ENCODE data around the gene EEIG1. TPM values are rescaled to one million over a fixed set of nuclear protein-coding genes. Genes with fewer than 3 reads are reported as not detected.
A peak's percentile ranks its signal among the peaks of the same experiment; 100 is the strongest.

The EEIG1 gene
- total and polyA plus RNA-seq, 2 of the 4 experiments (the other 2 are of a cell fraction) = 1.1 to 23.2 TPM

DNA sequence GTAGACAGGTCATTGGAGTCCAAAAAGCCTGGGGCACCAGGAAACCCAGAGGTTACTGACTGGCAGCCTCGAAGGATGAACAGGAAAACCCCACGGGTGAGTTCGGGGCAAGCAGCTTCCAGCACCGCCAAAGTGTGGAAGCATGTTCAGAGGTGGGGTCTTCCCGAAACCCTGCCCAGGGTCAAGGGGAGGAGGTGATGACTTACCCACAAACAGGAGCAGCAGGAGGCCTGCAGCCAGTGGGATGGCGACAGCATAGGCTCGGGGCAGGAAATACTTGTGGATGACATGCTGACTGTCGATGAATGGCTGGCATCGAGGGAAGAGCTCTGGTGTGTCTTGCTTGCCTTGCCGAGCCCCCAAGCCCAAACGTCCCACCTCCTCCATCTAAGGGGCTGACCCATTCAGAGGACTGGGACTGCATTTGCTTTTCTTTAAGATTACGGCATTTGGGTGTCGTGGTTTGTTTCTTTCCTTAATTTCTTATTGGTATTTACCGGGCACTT is 44.4 kb downstream of the EEIG1 start:
- Histone ChIP-seq H3K9ac (ENCODE audit: low read depth, low read length) (peak overlapping the region; percentile 85; the same call in 1 of the 2 replicates), H3K9me1 (ENCODE audit: insufficient read depth, low read length) (peaks cover 34% of the 10 kb centered on the region), H4K20me1 (ENCODE audit: insufficient read depth, low read length) (peaks cover 24% of the 10 kb centered on the region), H2BK120ac (ENCODE audit: low read depth, low read length) (no peak overlapping the region), H3K9me3 (ENCODE audit: control insufficient read depth, insufficient read depth, low read length) (no peaks in the 10 kb centered on the region), H3K79me1 (ENCODE audit: low read depth in 1 of 2, low read length in 2 of 2) (peaks cover 16 to 45% of the 10 kb centered on the region in 2 experiments; a peak in 3 of 4 replicates), H3K4me1 (ENCODE audit: control insufficient read depth, insufficient read depth, low read length) (peaks cover 20% of the 10 kb centered on the region), H2AK5ac (ENCODE audit: low read depth, low read length) (peak overlapping the region; percentile 33; the same call in 1 of the 2 replicates), H4K5ac (ENCODE audit: low read depth, low read length) (no peak overlapping the region), H4K8ac (ENCODE audit: low read depth in 2 of 2, low read length in 2 of 2) (no peak overlapping the region), H3K4me2 (ENCODE audit: low read depth, low read length) (peak overlapping the region; percentile 93), H3K56ac (ENCODE audit: extremely low read depth, insufficient read depth, low read length) (no peak overlapping the region), H3K23ac (ENCODE audit: low read depth, low read length) (peak overlapping the region; percentile 97), H3K27me3 (ENCODE audit: control insufficient read depth, insufficient read depth, low read length) (no peaks in the 10 kb centered on the region), H2AK9ac (replicated peaks; ENCODE audit: low read depth, low read length, poor library complexity) (peak overlapping the region; percentile 99), H2BK5ac (ENCODE audit: low read depth, low read length, poor library complexity, severe bottlenecking) (no peak overlapping the region), H3K27ac (ENCODE audit: insufficient read depth, low read length) (no peak overlapping the region), H2AFZ (replicated peaks; ENCODE audit: low read length, poor library complexity) (no peak overlapping the region), H3K18ac (ENCODE audit: low read depth, low read length) (no peak overlapping the region), H2BK15ac (ENCODE audit: low read depth, low read length) (no peak overlapping the region), H3K14ac (replicated peaks; ENCODE audit: low read depth, low read length) (peak overlapping the region; percentile 92; the same call in 1 of the 2 replicates), H4K91ac (ENCODE audit: insufficient read depth, low read depth, low read length) (no peak overlapping the region), H3K36me3 (ENCODE audit: control insufficient read depth, insufficient read depth, low read length) (peaks cover 9% of the 10 kb centered on the region), H3K4me3 (ENCODE audit: insufficient read depth, low read depth, low read length) (peak overlapping the region; percentile 71; the same call in 1 of the 2 replicates), H2BK20ac (ENCODE audit: low read depth, low read length) (no peak overlapping the region), H3K4ac (ENCODE audit: low read depth, low read length) (peak overlapping the region; percentile 83)
- in situ Hi-C loops (cut with MboI; ENCODE audit: low sequenced_read_pairs) = loop anchor here (5.0 kb wide), 1 partner anchor 161 kb away; no protein-coding TSS in a partner anchor
- ChIA-PET POLR2A (ENCODE audit: unreplicated experiment) (no interaction called here), CTCF (interaction anchor here (1.4 kb wide), 1 partner anchor 181 kb away, joined by 4 read pairs; no protein-coding TSS in a partner anchor)
- TF ChIP-seq NFE2L2 (IDR thresholded peaks at IDR 0.05; ENCODE audit: low read depth, low read length) (no peak), SMC3 (IDR thresholded peaks at IDR 0.05; ENCODE audit: low read depth, low read length) (no peak), MAZ (IDR thresholded peaks at IDR 0.05; ENCODE audit: borderline replicate concordance, low read depth, low read length) (no peak), POLR2A (IDR thresholded peaks at IDR 0.05; ENCODE audit: low read depth, low read length) (no peak), RAD21 (IDR thresholded peaks at IDR 0.05; ENCODE audit: low read length) (no peak), FOS (IDR thresholded peaks at IDR 0.05; ENCODE audit: low read depth, low read length) (no peak), MXI1 (IDR thresholded peaks at IDR 0.05; ENCODE audit: borderline replicate concordance, low read depth, low read length) (no peak), BHLHE40 (IDR thresholded peaks at IDR 0.05; ENCODE audit: low read depth, low read length) (no peak), RFX5 (IDR thresholded peaks at IDR 0.05; ENCODE audit: low read depth, low read length) (no peak), CEBPB (IDR thresholded peaks at IDR 0.05; ENCODE audit: low read depth, low read length) (no peak)
- TF ChIP-seq, protein P1, sequence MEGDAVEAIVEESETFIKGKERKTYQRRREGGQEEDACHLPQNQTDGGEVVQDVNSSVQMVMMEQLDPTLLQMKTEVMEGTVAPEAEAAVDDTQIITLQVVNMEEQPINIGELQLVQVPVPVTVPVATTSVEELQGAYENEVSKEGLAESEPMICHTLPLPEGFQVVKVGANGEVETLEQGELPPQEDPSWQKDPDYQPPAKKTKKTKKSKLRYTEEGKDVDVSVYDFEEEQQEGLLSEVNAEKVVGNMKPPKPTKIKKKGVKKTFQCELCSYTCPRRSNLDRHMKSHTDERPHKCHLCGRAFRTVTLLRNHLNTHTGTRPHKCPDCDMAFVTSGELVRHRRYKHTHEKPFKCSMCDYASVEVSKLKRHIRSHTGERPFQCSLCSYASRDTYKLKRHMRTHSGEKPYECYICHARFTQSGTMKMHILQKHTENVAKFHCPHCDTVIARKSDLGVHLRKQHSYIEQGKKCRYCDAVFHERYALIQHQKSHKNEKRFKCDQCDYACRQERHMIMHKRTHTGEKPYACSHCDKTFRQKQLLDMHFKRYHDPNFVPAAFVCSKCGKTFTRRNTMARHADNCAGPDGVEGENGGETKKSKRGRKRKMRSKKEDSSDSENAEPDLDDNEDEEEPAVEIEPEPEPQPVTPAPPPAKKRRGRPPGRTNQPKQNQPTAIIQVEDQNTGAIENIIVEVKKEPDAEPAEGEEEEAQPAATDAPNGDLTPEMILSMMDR (conservative IDR thresholded peaks at IDR 0.05; ENCODE audit: low read depth, low read length) = no peak
- TF ChIP-seq, protein P2, sequence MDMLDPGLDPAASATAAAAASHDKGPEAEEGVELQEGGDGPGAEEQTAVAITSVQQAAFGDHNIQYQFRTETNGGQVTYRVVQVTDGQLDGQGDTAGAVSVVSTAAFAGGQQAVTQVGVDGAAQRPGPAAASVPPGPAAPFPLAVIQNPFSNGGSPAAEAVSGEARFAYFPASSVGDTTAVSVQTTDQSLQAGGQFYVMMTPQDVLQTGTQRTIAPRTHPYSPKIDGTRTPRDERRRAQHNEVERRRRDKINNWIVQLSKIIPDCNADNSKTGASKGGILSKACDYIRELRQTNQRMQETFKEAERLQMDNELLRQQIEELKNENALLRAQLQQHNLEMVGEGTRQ (IDR thresholded peaks at IDR 0.05; ENCODE audit: low read depth, low read length) = no peak
- WGBS, 2 experiments (ENCODE audit: extremely low coverage in 2 of 2, insufficient read length in 1 of 2) = 100% methylated on average over 1 of the region's 14 CpGs; no CpG with 5 or more reads in 1 of the 2 experiments
- ATAC-seq (ENCODE audit: low read depth) = no peak
- dilution Hi-C loops (cut with HindIII; ENCODE audit: low sequenced_read_pairs, unreplicated experiment) = no loop called here
- no peak for DNase-seq
- no TSS peak for BruUV-seq (replicated peaks)
- intact Hi-C loops (cut with micrococcal nuclease) = no loop called here
